ENCODE results near the gene CST9. TPM values are rescaled to one million over a fixed set of nuclear protein-coding genes. Genes with fewer than 3 reads are reported as not detected.
A peak's percentile ranks its signal among the peaks of the same experiment; 100 is the strongest.

The CST9 gene
- total and polyA plus RNA-seq, 2 donors (not counting 3 experiments of a cell fraction or from before 2014, with no cell fraction given), result not detected

DNA sequence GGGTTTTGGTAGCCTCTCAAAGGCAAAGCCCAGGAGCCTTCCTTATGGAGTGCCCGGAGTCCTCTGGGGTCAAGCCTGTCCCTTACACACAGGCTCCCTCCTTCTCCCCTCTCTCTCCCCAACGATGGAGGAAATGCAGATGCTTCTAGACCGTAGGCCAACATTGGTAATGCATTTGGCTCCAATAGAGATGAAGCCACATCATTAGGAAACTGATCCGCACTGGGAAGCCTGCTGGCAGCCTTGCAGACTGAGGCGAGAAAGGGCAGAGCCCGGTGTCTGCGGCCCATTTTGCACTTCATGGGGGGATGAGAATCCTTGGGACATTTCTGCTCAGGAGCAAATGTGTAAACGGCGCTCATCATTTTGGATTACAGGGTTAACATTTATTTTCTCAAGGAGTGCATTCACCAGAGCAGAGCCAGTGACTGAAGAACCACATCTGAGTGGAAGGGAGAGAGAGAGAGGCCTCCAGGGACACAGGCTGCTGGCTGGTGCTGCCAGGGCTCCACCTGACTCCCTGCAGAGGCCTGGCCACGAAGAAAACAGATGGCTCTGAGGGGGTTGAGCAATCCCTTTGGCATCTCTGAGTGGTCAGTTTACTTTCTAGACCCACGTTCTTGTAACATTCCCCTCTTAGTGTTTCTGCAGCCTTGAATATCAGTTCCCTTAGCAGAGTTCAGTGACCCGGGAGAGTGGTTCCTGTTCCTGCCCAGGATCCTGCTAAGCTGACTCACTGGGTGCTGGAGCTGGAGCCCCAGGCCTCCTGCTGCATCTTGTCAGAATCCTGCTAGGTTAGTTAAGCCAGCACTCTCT lies 36.4 kb upstream of the CST9 start:
- peaks cover 16% of the 10 kb centered on the region for H3K4me1 ChIP-seq (ENCODE audit: control insufficient read depth, extremely low read depth, insufficient read depth, low read length)
- FAIRE-seq, result peak; percentile 91
- dilution Hi-C loops (cut with MboI; ENCODE audit: extremely low pct_ligation_motif_present, low sequenced_read_pairs), result no loop called here
- no TSS peak for BruUV-seq (replicated peaks)
- H2AFZ ChIP-seq (ENCODE audit: low read depth, low read length), result peak overlapping the region; percentile 2
- intact Hi-C loops (cut with micrococcal nuclease), result no loop called here
- H3K27ac ChIP-seq (ENCODE audit: insufficient read depth, low read depth, low read length), result no peak overlapping the region
- H3K9me1 ChIP-seq (replicated peaks; ENCODE audit: control insufficient read depth, extremely low read depth, insufficient read depth, low read length), result no peaks in the 10 kb centered on the region
- no peaks in the 10 kb centered on the region for H3K9me3 ChIP-seq (replicated peaks; ENCODE audit: control insufficient read depth, insufficient read depth, low read length)
- ChIA-PET POLR2A (no interaction called here), CTCF (interaction anchor here (0.7 to 1.0 kb wide), 2 partner anchors 12 to 25 kb away, joined by 3 read pairs; no protein-coding TSS in a partner anchor)
- TF ChIP-seq CTCF (IDR thresholded peaks at IDR 0.05; ENCODE audit: extremely low read depth in 1 of 2, insufficient read depth in 1 of 2, low read depth in 1 of 2, low read length in 2 of 2) (no peak), POLR2A (IDR thresholded peaks at IDR 0.05; ENCODE audit: low read depth, low read length) (no peak), EZH2 (IDR thresholded peaks at IDR 0.05; ENCODE audit: borderline replicate concordance, low read depth, low read length, severe bottlenecking) (no peak), FOS (IDR thresholded peaks at IDR 0.05; ENCODE audit: borderline replicate concordance, insufficient read depth, low read length) (peak; percentile 82), POLR2AphosphoS5 (IDR thresholded peaks at IDR 0.05; ENCODE audit: insufficient read depth, low read depth, low read length) (peak; percentile 39), GATA2 (IDR thresholded peaks at IDR 0.05; ENCODE audit: insufficient read depth, insufficient read length, low read depth, low read length) (no peak), MYC (IDR thresholded peaks at IDR 0.05; ENCODE audit: low read depth, low read length) (no peak)
- TF ChIP-seq, protein P1, sequence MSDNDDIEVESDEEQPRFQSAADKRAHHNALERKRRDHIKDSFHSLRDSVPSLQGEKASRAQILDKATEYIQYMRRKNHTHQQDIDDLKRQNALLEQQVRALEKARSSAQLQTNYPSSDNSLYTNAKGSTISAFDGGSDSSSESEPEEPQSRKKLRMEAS (IDR thresholded peaks at IDR 0.05; ENCODE audit: insufficient read depth, insufficient read length), result no peak
- no peaks in the 10 kb centered on the region for H4K20me1 ChIP-seq (replicated peaks; ENCODE audit: control insufficient read depth, extremely low read depth, insufficient read depth, low read length)
- H3K27me3 ChIP-seq (ENCODE audit: control insufficient read depth in 2 of 2, insufficient read depth in 2 of 2, low read length in 2 of 2), result no peaks in the 10 kb centered on the region
- DNase-seq (ENCODE audit: low read depth, low spot score), result peak; percentile 58
- no peaks in the 10 kb centered on the region for H3K36me3 ChIP-seq (ENCODE audit: control insufficient read depth in 2 of 2, extremely low read depth in 1 of 2, insufficient read depth in 2 of 2, low read length in 2 of 2)
- H3K4me3 ChIP-seq (replicated peaks in 1 of 3; ENCODE audit: insufficient read depth in 1 of 3, low read depth in 1 of 3, low read length in 3 of 3), result no peak overlapping the region
- no peak overlapping the region for H3K4me2 ChIP-seq (ENCODE audit: insufficient read depth, low read length)
- H3K9ac ChIP-seq (replicated peaks; ENCODE audit: extremely low read depth, insufficient read depth, low read length), result no peak overlapping the region
- H3K79me2 ChIP-seq (ENCODE audit: control insufficient read depth, insufficient read depth, low read length), result peaks cover 5% of the 10 kb centered on the region

All from endothelial cell of umbilical vein (primary cell).